Fibroblast of pulmonary artery (primary cell): Measurements from ENCODE around the gene COL4A1.

Experiments
- DNase-seq: peaks from one replicate; pipeline ENCODE4 v3.0.0-alpha.2; 2010; ENCODE audit warnings: low read depth
- H3K4me3 ChIP-seq: replicated peaks from 2 replicates; pipeline ENCODE4 v1.5.1; 2011; ENCODE audit warnings: low read depth, mild to moderate bottlenecking, control low read depth, low read length, moderate library complexity
- CTCF ChIP-seq: IDR thresholded peaks from 2 replicates; pipeline ENCODE4 v1.5.1; 2011; ENCODE audit warnings: mild to moderate bottlenecking, control low read depth, low read length, inconsistent platforms; ENCODE audit errors: missing control alignments

The COL4A1 gene

DNA sequence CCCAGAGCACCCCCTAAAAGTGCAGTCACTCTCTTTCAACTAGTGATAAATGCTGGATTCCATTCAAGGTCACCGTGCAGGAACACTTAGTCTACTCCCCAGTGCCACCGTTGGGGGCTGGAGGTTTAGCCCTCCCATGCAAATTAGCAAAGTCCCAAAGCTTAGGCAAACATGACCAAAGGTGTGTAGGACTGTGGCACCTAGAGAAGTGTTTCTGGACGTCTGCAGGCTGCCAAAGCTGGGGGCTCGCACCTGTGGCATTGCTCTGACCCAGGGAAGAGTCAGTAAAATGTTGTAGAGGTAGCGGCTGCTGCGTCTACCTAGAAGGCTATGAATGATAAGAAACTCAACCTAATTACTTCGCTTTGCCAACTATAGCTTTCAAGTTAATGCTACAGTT, 13.9 kb downstream of the COL4A1 start:
- DNase-seq = no peak
- TF ChIP-seq CTCF = no peak

GRCh38 chr13:110291286-110291685, 15.7 kb downstream of the COL4A1 start:
- no peak for DNase-seq
- H3K4me3 ChIP-seq = no peak overlapping the region
- TF ChIP-seq CTCF = no peak

More for the DNA sequence above, 13.9 kb downstream of the COL4A1 start:
- no peak overlapping the region for H3K4me3 ChIP-seq

GRCh38 chr13:110290826-110291225, 16.1 kb downstream of the COL4A1 start:
- no peak for TF ChIP-seq CTCF
- DNase-seq = no peak
- no peak overlapping the region for H3K4me3 ChIP-seq

DNA sequence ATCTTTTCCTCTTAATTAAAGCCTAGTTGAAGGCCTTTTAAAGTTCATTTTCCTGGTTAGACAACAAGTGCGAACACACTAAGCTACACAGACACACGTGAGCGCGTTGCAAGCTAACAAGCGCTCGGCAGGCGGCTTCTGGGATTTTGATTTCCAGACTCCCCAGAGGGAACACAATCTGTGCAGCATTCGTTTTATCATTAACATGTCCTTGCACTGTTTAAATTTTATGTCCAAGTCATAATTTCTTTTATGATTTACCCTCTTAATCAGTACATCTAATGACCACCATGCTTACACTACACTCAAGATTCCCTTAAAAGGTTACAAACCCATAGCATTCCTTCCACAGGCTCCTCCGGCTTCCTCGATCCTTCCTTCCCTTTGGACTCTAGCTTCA, 16.8 kb downstream of the COL4A1 start:
- no peak overlapping the region for H3K4me3 ChIP-seq
- no peak for DNase-seq
- TF ChIP-seq CTCF = no peak

DNA sequence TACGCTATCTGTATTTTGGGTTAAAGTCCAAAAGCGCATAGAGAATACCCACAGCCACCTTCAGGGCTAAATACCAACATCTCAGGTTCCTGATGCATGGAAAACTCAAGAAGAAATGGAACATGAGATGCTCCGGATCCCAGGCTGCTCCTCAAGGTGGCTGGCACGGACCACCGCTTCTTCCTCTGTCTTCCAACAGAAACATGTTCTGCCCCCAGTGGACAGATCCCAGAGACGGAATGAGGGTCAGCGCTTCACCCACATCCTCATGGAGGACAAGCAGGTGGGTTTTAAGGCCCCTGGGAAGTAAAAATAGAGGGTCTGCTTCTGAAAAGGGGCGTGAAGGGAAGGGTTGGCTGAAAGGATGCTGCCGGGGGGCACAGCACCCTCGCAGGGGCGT, 17.3 kb downstream of the COL4A1 start:
- no peak for DNase-seq
- no peak for TF ChIP-seq CTCF
- H3K4me3 ChIP-seq = no peak overlapping the region

GRCh38 chr13:110289174-110289573, 17.8 kb downstream of the COL4A1 start:
- no peak for TF ChIP-seq CTCF
- no peak overlapping the region for H3K4me3 ChIP-seq
- no peak for DNase-seq
